Panc1 (cell line): ENCODE measurements around the gene ACOT13. TPM values are rescaled to one million over a fixed set of nuclear protein-coding genes. Genes with fewer than 3 reads are reported as not detected.

Experiments
- ATAC-seq: fragments of 200-7000 bp; cut with Tn5 transposase; 2 replicates; pipeline ENCODE4 v1.9.1; 2020; ENCODE audit warnings: mild to moderate bottlenecking, moderate library complexity
- BruUV-seq: library from RNA; stranded (reverse); fragments of 400-500 nt; replicated peaks from 2 replicates; lab custom pipeline; 2021; lab: Mats Ljungman, UMichigan
- CTCF ChIA-PET: fragments of 300-600 bp; sonication (Branson Sonifier 250); formaldehyde crosslinking; loops from one replicate; lab custom pipeline; 2022; ENCODE audit warnings: antibody characterized with exemption; lab: Charles Lee
- POLR2A ChIA-PET: fragments of 300-600 bp; sonication (Branson Sonifier 250); formaldehyde crosslinking; loops from one replicate; lab custom pipeline; 2022; ENCODE audit warnings: antibody characterized with exemption; lab: Charles Lee
- DNase-seq: peaks from one replicate; pipeline ENCODE4 v3.0.0-alpha.2; 2010; ENCODE audit warnings: low read depth, low spot score
- H3K27ac ChIP-seq: 2 replicates; pipeline ENCODE4 v1.5.1; 2011; ENCODE audit warnings: mild to moderate bottlenecking, low read length, inconsistent platforms
- H3K27me3 ChIP-seq: fragments of 200-500 bp; sonication (Bioruptor generic); 2 replicates; pipeline ENCODE4 v1.6.0; 2014; ENCODE audit warnings: low read length, inconsistent platforms; ENCODE audit not compliant: control insufficient read depth, insufficient read depth
- H3K36me3 ChIP-seq: fragments of 200-500 bp; sonication (Bioruptor generic); 2 replicates; pipeline ENCODE4 v1.5.1; 2014; ENCODE audit warnings: inconsistent platforms, mild to moderate bottlenecking, low read length, moderate library complexity; ENCODE audit not compliant: control insufficient read depth, insufficient read depth
- H3K4me1 ChIP-seq: 2 replicates; pipeline ENCODE4 v1.5.1; 2011; ENCODE audit warnings: inconsistent platforms, mild to moderate bottlenecking, low read length, moderate library complexity; ENCODE audit not compliant: control insufficient read depth, insufficient read depth
- H3K4me3 ChIP-seq, 2 experiments: 2 replicates each; pipeline ENCODE4 v1.5.1; 2011 to 2012; ENCODE audit warnings: low read depth in 2 of 2, low read length in 2 of 2, mild to moderate bottlenecking in 2 of 2, inconsistent platforms in 1 of 2, moderate library complexity in 1 of 2
- H3K9me3 ChIP-seq: fragments of 200-500 bp; sonication (Bioruptor generic); 2 replicates; pipeline ENCODE4 v1.5.1; 2014; ENCODE audit warnings: low read depth, mild to moderate bottlenecking, inconsistent platforms, low read length, moderate library complexity; ENCODE audit not compliant: control insufficient read depth, insufficient read depth
- CTCF ChIP-seq: fragments of 450-650 bp; IDR thresholded peaks from 2 replicates; pipeline ENCODE4 v1.5.1; 2017; ENCODE audit warnings: mild to moderate bottlenecking
- POLR2AphosphoS5 ChIP-seq: IDR thresholded peaks from 2 replicates; pipeline ENCODE4 v1.6.1; 2012; ENCODE audit warnings: mild to moderate bottlenecking, low read depth, low read length, moderate library complexity
- REST ChIP-seq, 2 experiments: IDR thresholded peaks; 2 replicates each; pipeline ENCODE4 v1.6.1; 2011 to 2012; ENCODE audit warnings: low read depth in 2 of 2, control low read depth in 1 of 2, low read length in 1 of 2, mild to moderate bottlenecking in 1 of 2, moderate library complexity in 1 of 2; ENCODE audit not compliant: insufficient read depth in 1 of 2
- SIN3A ChIP-seq: IDR thresholded peaks from 2 replicates; pipeline ENCODE4 v1.6.1; 2012; ENCODE audit warnings: low read depth, mild to moderate bottlenecking, low read length, moderate library complexity, borderline replicate concordance; ENCODE audit not compliant: insufficient read depth
- TCF7L2 ChIP-seq: IDR thresholded peaks from 2 replicates; pipeline ENCODE4 v1.6.1; 2011; ENCODE audit warnings: mild to moderate bottlenecking, low read depth, low read length, inconsistent platforms
- in situ Hi-C: cut with HindIII; loops from 2 replicates; pipeline ENCODE4 v1.10.0; 2016; ENCODE audit warnings: low sequenced_read_pairs, low pct_unique_long_range_greater_than_20kb
- intact Hi-C: fragments of 100-400 bp; cut with micrococcal nuclease; formaldehyde crosslinking; loops from one replicate; pipeline ENCODE4 v1.10.0; 2022; ENCODE audit not compliant: unreplicated experiment
- total RNA-seq: library from RNA; stranded (reverse); gene quantifications from one replicate; pipeline ENCODE4 v1.2.1, GENCODE V29; 2021; ENCODE audit not compliant: unreplicated experiment

ACOT13 gene
- total RNA-seq, 1 experiment from 2014 or later = 31.6 TPM

GRCh38 chr6:24630856-24631505 lies 35.9 kb upstream of the ACOT13 start:
- no peak for ATAC-seq
- no peak for TF ChIP-seq CTCF
- no peak for TF ChIP-seq POLR2AphosphoS5
- H3K9me3 ChIP-seq = no peaks in the 10 kb centered on the region; the same call in 1 of the 2 replicates
- BruUV-seq = no TSS peak
- ChIA-PET POLR2A (no interaction called here), CTCF (no interaction called here)
- H3K27ac ChIP-seq = no peak overlapping the region
- intact Hi-C loops (no loop called here), in situ Hi-C loops (no loop called here)
- no peak overlapping the region for H3K4me3 ChIP-seq
- no peaks in the 10 kb centered on the region for H3K4me1 ChIP-seq
- H3K36me3 ChIP-seq = no peaks in the 10 kb centered on the region
- DNase-seq = no peak
- H3K27me3 ChIP-seq = no peaks in the 10 kb centered on the region

GRCh38 chr6:24631671-24632070 lies 35.2 kb upstream of the ACOT13 start:
- intact Hi-C loops = no loop called here

More at GRCh38 chr6:24631671-24632070, 35.2 kb upstream of the ACOT13 start:
- no peaks in the 10 kb centered on the region; the same call in 1 of the 2 replicates for H3K9me3 ChIP-seq
- no TSS peak for BruUV-seq
- H3K4me1 ChIP-seq = no peaks in the 10 kb centered on the region
- in situ Hi-C loops = no loop called here
- TF ChIP-seq CTCF (no peak), SIN3A (no peak), TCF7L2 (no peak), POLR2AphosphoS5 (no peak), REST (IDR thresholded peaks at IDR 0.05; ENCODE audit: insufficient read depth in 1 of 2, low read depth in 2 of 2, low read length in 1 of 2) (no peak)
- no peak overlapping the region for H3K4me3 ChIP-seq
- no peak for DNase-seq
- no peaks in the 10 kb centered on the region for H3K27me3 ChIP-seq
- ChIA-PET CTCF (no interaction called here), POLR2A (no interaction called here)
- no peaks in the 10 kb centered on the region for H3K36me3 ChIP-seq
- H3K27ac ChIP-seq = no peak overlapping the region
- no peak for ATAC-seq
